Panc1 (cell line): Measurements from ENCODE around the gene PATJ.

ENCODE experiments used
- CTCF ChIP-seq: fragments of 450-650 bp; IDR thresholded peaks from 2 replicates; pipeline ENCODE4 v1.5.1; 2017; ENCODE audit warnings: mild to moderate bottlenecking
- POLR2AphosphoS5 ChIP-seq: IDR thresholded peaks from 2 replicates; pipeline ENCODE4 v1.6.1; 2012; ENCODE audit warnings: mild to moderate bottlenecking, low read depth, low read length, moderate library complexity
- REST ChIP-seq, 2 experiments: IDR thresholded peaks; 2 replicates each; pipeline ENCODE4 v1.6.1; 2011 to 2012; ENCODE audit warnings: low read depth in 2 of 2, control low read depth in 1 of 2, low read length in 1 of 2, mild to moderate bottlenecking in 1 of 2, moderate library complexity in 1 of 2; ENCODE audit not compliant: insufficient read depth in 1 of 2
- SIN3A ChIP-seq: IDR thresholded peaks from 2 replicates; pipeline ENCODE4 v1.6.1; 2012; ENCODE audit warnings: low read depth, mild to moderate bottlenecking, low read length, moderate library complexity, borderline replicate concordance; ENCODE audit not compliant: insufficient read depth

- TF ChIP-seq SIN3A (no peak), CTCF (no peak), POLR2AphosphoS5 (no peak), REST (IDR thresholded peaks at IDR 0.05; ENCODE audit: insufficient read depth in 1 of 2, low read depth in 2 of 2, low read length in 1 of 2) (no peak)
Observed at GRCh38 chr1:61839679-61840078, 97.4 kb downstream of the PATJ start.
